Subcutaneous adipose tissue (tissue), 4 donors: ENCODE data around the gene KLK14. TPM values are rescaled to one million over a fixed set of nuclear protein-coding genes. Genes with fewer than 3 reads are reported as not detected.

Source experiments
- total RNA-seq, 4 donors: library from RNA; depleted of rRNA; stranded (reverse); fragments of >200 nt; gene quantifications; one replicate each; pipeline ENCODE4 v1.1.0, GENCODE V29; 2016
- TF ChIP-seq, protein P1 (sequence below): fragments of 450-650 bp; IDR thresholded peaks from one replicate; pipeline ENCODE4 v1.5.1; 2016; ENCODE audit warnings: low read depth, mild to moderate bottlenecking, control low read depth, antibody characterized with exemption, moderate library complexity

The KLK14 gene, protein sequence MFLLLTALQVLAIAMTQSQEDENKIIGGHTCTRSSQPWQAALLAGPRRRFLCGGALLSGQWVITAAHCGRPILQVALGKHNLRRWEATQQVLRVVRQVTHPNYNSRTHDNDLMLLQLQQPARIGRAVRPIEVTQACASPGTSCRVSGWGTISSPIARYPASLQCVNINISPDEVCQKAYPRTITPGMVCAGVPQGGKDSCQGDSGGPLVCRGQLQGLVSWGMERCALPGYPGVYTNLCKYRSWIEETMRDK
- total RNA-seq, result not detected

DNA sequence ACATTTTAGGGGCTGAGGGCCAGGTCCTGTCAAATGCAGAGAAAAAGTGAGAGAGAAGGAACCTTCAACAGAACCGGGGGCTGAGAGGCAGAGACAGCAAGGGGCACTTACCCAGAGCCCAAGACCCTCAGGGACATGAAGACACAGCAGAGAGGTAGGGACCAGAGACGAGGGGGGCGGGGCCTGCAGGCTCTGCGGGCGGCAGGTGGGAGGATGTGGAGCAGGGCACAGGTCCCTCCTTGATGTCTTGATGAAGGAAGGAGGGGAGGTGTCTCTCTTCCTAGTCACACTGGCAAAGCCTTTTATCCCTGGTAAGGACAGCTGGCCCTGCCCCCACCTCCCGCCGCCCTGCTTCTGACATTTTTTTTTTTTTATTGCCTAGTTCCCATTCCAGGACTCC lies at the start of gene KLK14:
Gene KLK14 (minus strand): TSS at position 277 of the 400 bp plus-strand sequence. CDS start 273 bp downstream, at position 4.
- TF ChIP-seq, protein P1, sequence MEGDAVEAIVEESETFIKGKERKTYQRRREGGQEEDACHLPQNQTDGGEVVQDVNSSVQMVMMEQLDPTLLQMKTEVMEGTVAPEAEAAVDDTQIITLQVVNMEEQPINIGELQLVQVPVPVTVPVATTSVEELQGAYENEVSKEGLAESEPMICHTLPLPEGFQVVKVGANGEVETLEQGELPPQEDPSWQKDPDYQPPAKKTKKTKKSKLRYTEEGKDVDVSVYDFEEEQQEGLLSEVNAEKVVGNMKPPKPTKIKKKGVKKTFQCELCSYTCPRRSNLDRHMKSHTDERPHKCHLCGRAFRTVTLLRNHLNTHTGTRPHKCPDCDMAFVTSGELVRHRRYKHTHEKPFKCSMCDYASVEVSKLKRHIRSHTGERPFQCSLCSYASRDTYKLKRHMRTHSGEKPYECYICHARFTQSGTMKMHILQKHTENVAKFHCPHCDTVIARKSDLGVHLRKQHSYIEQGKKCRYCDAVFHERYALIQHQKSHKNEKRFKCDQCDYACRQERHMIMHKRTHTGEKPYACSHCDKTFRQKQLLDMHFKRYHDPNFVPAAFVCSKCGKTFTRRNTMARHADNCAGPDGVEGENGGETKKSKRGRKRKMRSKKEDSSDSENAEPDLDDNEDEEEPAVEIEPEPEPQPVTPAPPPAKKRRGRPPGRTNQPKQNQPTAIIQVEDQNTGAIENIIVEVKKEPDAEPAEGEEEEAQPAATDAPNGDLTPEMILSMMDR, result no peak

DNA sequence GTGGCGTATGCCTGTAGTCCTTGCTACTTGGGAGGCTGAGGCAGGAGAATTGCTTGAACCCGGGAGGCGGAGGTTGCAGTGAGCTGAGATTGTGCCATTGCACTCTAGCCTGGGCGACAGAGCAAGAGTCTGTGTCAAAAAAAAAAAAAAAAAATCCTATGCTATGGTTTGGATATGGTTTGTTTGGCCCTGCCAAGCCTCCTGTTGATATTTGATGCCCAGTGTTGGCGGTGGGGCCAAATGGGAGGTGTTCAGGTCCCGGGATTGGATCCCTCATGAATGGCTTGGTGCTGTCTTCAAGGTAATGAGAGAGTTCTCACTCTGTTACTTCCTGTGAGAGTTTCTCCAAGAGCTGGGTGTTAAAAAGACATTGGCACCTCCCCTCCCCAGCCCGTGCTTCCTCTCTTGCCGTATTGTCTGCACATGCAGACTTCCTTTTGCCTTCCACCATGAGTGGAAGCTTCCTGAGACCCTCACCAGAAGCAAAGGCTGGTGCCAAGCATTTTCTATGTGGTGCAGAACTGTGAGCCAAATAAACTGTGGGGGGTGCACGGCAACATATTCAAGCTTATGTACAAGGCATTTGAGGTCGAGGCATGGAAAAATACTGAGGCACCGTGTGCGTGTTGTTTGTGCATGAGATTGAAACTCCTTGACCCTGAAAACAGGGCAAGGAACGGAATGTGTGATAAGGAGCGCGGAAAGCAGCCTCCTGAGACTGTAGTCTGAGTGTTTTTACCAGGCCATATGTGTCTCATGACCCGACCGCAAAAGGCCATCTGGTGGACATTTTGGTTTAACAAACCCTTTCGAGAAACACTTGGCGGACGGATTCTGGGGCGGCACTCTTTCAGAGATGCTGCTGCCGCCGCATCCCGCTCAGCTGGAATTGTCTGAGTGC lies 49.3 kb upstream of the KLK14 start:
- TF ChIP-seq, protein P1, result no peak

DNA sequence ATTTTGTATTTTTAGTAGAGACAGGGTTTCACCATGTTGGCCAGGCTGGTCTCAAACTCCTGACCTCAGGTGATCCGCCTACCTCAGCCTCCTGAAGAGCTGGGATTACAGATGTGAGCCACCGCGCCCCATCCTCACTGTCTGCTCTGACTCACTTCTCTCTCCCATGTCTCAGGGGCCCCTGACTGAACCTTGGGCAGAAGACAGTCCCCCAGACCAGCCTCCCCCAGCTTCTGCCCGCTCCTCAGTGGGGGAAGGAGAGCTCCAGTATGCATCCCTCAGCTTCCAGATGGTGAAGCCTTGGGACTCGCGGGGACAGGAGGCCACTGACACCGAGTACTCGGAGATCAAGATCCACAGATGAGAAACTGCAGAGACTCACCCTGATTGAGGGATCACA lies 47.0 kb upstream of the KLK14 start:
- TF ChIP-seq, protein P1, result no peak

DNA sequence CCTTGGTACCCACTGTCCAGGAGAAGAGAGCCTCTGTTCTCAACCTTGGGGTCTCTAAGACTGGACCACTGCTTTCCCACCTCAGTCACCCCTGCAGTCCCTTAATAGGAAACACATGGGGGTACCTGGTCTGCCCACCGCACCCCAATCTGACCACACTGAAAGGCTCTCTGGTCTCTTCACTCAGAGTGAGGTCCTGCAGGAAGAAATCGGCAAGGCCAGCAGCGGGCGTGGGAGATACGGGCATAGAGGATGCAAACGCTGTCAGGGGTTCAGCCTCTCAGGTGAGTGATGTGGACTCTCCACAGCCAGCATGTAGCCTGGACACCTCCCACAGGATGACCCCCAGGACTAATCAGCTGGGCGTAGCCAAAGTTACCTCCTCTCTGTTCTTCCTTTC lies 45.5 kb upstream of the KLK14 start:
- TF ChIP-seq, protein P1, result no peak

DNA sequence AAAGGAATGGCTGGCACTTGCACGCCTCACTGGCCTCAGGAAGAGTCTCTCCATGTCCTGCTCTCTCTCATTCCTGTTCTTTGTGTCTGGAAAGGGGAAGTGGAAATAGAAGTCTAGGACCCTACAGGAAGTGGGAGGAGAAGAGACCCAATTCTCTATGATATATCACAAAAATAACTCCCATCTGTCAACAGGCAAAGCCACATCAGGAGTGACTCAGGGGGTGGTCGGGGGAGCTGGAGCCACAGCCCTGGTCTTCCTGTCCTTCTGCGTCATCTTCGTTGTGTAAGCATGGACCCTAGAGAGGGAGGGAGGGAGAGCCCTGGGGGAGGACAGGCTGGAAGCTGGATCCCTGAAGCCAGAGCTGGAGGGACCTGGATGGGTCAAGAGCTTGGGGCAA lies 45.1 kb upstream of the KLK14 start:
- TF ChIP-seq, protein P1, result no peak

DNA sequence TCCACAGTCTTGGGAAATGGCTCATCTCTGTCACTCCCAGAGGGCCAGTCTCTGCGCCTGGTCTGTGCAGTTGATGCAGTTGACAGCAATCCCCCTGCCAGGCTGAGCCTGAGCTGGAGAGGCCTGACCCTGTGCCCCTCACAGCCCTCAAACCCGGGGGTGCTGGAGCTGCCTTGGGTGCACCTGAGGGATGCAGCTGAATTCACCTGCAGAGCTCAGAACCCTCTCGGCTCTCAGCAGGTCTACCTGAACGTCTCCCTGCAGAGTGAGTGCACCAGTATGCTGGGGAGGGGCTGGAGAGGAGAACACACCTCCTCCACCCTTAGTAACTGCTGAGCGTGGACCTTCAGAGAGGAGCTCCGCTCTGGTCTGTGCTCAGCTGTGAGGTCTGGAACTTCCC lies 44.3 kb upstream of the KLK14 start:
- TF ChIP-seq, protein P1, result no peak

DNA sequence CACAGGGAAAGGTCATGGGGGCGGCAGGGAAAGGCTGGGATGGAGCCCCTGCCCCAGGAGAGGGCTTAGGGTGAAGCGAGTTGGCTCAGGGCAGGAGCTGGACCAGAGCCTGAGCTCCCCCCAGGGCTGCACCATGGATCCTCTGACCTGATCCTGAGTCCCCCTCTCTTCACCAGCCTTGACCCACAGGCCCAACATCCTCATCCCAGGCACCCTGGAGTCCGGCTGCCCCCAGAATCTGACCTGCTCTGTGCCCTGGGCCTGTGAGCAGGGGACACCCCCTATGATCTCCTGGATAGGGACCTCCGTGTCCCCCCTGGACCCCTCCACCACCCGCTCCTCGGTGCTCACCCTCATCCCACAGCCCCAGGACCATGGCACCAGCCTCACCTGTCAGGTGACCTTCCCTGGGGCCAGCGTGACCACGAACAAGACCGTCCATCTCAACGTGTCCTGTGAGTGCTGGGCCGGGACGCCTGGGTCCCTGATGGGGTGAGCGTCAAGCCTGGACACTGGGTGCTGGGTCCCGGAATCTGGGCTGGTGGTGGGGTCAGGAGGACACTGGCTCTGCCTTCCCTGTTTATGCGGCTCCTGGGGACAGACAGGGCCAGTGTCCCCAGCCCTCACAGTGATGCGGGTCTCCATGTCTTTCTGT lies 42.9 kb upstream of the KLK14 start:
- TF ChIP-seq, protein P1, result no peak
